Panc1 (cell line): ENCODE data around the gene PLB1. TPM values are rescaled to one million over a fixed set of nuclear protein-coding genes. Genes with fewer than 3 reads are reported as not detected.

Experiments used
- ATAC-seq: fragments of 200-7000 bp; cut with Tn5 transposase; 2 replicates; pipeline ENCODE4 v1.9.1; 2020; ENCODE audit warnings: mild to moderate bottlenecking, moderate library complexity
- BruUV-seq: library from RNA; stranded (reverse); fragments of 400-500 nt; replicated peaks from 2 replicates; lab custom pipeline; 2021; lab: Mats Ljungman, UMichigan
- CTCF ChIA-PET: fragments of 300-600 bp; sonication (Branson Sonifier 250); formaldehyde crosslinking; loops from one replicate; lab custom pipeline; 2022; ENCODE audit warnings: antibody characterized with exemption; lab: Charles Lee
- POLR2A ChIA-PET: fragments of 300-600 bp; sonication (Branson Sonifier 250); formaldehyde crosslinking; loops from one replicate; lab custom pipeline; 2022; ENCODE audit warnings: antibody characterized with exemption; lab: Charles Lee
- DNase-seq: peaks from one replicate; pipeline ENCODE4 v3.0.0-alpha.2; 2010; ENCODE audit warnings: low read depth, low spot score
- H3K27ac ChIP-seq: 2 replicates; pipeline ENCODE4 v1.5.1; 2011; ENCODE audit warnings: mild to moderate bottlenecking, low read length, inconsistent platforms
- H3K27me3 ChIP-seq: fragments of 200-500 bp; sonication (Bioruptor generic); 2 replicates; pipeline ENCODE4 v1.6.0; 2014; ENCODE audit warnings: low read length, inconsistent platforms; ENCODE audit not compliant: control insufficient read depth, insufficient read depth
- H3K36me3 ChIP-seq: fragments of 200-500 bp; sonication (Bioruptor generic); 2 replicates; pipeline ENCODE4 v1.5.1; 2014; ENCODE audit warnings: inconsistent platforms, mild to moderate bottlenecking, low read length, moderate library complexity; ENCODE audit not compliant: control insufficient read depth, insufficient read depth
- H3K4me1 ChIP-seq: 2 replicates; pipeline ENCODE4 v1.5.1; 2011; ENCODE audit warnings: inconsistent platforms, mild to moderate bottlenecking, low read length, moderate library complexity; ENCODE audit not compliant: control insufficient read depth, insufficient read depth
- H3K4me3 ChIP-seq, 2 experiments: 2 replicates each; pipeline ENCODE4 v1.5.1; 2011 to 2012; ENCODE audit warnings: low read depth in 2 of 2, low read length in 2 of 2, mild to moderate bottlenecking in 2 of 2, inconsistent platforms in 1 of 2, moderate library complexity in 1 of 2
- H3K9me3 ChIP-seq: fragments of 200-500 bp; sonication (Bioruptor generic); 2 replicates; pipeline ENCODE4 v1.5.1; 2014; ENCODE audit warnings: low read depth, mild to moderate bottlenecking, inconsistent platforms, low read length, moderate library complexity; ENCODE audit not compliant: control insufficient read depth, insufficient read depth
- CTCF ChIP-seq: fragments of 450-650 bp; IDR thresholded peaks from 2 replicates; pipeline ENCODE4 v1.5.1; 2017; ENCODE audit warnings: mild to moderate bottlenecking
- POLR2AphosphoS5 ChIP-seq: IDR thresholded peaks from 2 replicates; pipeline ENCODE4 v1.6.1; 2012; ENCODE audit warnings: mild to moderate bottlenecking, low read depth, low read length, moderate library complexity
- SIN3A ChIP-seq: IDR thresholded peaks from 2 replicates; pipeline ENCODE4 v1.6.1; 2012; ENCODE audit warnings: low read depth, mild to moderate bottlenecking, low read length, moderate library complexity, borderline replicate concordance; ENCODE audit not compliant: insufficient read depth
- TCF7L2 ChIP-seq: IDR thresholded peaks from 2 replicates; pipeline ENCODE4 v1.6.1; 2011; ENCODE audit warnings: mild to moderate bottlenecking, low read depth, low read length, inconsistent platforms
- in situ Hi-C: cut with HindIII; loops from 2 replicates; pipeline ENCODE4 v1.10.0; 2016; ENCODE audit warnings: low sequenced_read_pairs, low pct_unique_long_range_greater_than_20kb
- intact Hi-C: fragments of 100-400 bp; cut with micrococcal nuclease; formaldehyde crosslinking; loops from one replicate; pipeline ENCODE4 v1.10.0; 2022; ENCODE audit not compliant: unreplicated experiment
- total RNA-seq: library from RNA; stranded (reverse); gene quantifications from one replicate; pipeline ENCODE4 v1.2.1, GENCODE V29; 2021; ENCODE audit not compliant: unreplicated experiment
- TF ChIP-seq, protein P1 (sequence below), 2 experiments: IDR thresholded peaks; 2 replicates each; pipeline ENCODE4 v1.6.1; 2011 to 2012; ENCODE audit warnings: low read depth in 2 of 2, control low read depth in 1 of 2, low read length in 1 of 2, mild to moderate bottlenecking in 1 of 2, moderate library complexity in 1 of 2; ENCODE audit not compliant: insufficient read depth in 1 of 2

The PLB1 gene
- total RNA-seq, 1 experiment from 2014 or later = 0.80 TPM

DNA sequence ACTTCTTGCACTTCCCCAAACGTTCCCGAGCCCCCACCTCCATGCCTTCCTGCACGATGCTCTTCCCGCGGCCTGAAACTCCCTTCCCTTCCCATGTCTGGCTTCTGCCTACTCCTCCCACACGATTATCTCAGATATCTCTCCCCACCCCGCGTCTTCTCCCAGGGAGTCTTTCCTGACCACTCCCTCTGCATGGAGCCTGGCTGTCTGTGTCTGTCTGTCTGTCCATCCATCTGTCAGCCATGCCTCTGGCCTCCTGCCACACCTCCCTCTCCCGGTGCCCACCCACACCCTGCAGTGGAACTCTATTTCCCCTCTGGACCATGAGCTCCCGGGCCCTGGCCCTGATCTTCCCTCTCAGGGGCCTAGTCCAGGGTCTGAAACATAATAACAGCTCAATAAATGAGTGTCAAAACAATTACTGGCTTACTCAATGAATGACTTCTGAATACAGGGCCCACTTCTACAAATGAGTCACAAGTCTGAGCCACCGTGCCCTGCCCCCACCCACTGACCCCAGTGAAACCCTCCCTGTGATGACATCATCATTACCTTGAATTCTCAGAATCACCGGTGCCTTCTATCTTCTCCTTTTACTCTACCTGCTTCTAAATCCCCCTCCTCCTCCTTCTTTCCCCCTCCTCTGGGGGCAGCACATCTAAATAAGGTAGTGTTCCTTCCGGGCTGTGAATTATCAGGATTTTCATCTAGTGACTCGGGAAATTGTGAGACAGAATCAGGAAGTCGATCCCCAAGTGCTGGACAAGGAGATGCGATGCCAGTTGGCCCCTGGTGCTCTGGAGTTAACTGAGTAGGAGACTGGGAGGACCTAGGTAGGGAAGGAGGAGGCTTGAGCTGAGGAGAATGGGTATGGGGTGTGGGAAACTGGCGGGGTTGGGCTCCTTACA is 46.1 kb upstream of the PLB1 start:
- H3K36me3 ChIP-seq = no peaks in the 10 kb centered on the region
- TF ChIP-seq, protein P1, sequence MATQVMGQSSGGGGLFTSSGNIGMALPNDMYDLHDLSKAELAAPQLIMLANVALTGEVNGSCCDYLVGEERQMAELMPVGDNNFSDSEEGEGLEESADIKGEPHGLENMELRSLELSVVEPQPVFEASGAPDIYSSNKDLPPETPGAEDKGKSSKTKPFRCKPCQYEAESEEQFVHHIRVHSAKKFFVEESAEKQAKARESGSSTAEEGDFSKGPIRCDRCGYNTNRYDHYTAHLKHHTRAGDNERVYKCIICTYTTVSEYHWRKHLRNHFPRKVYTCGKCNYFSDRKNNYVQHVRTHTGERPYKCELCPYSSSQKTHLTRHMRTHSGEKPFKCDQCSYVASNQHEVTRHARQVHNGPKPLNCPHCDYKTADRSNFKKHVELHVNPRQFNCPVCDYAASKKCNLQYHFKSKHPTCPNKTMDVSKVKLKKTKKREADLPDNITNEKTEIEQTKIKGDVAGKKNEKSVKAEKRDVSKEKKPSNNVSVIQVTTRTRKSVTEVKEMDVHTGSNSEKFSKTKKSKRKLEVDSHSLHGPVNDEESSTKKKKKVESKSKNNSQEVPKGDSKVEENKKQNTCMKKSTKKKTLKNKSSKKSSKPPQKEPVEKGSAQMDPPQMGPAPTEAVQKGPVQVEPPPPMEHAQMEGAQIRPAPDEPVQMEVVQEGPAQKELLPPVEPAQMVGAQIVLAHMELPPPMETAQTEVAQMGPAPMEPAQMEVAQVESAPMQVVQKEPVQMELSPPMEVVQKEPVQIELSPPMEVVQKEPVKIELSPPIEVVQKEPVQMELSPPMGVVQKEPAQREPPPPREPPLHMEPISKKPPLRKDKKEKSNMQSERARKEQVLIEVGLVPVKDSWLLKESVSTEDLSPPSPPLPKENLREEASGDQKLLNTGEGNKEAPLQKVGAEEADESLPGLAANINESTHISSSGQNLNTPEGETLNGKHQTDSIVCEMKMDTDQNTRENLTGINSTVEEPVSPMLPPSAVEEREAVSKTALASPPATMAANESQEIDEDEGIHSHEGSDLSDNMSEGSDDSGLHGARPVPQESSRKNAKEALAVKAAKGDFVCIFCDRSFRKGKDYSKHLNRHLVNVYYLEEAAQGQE (IDR thresholded peaks at IDR 0.05; ENCODE audit: insufficient read depth in 1 of 2, low read depth in 2 of 2, low read length in 1 of 2) = no peak
- TF ChIP-seq TCF7L2 (no peak), CTCF (no peak)
- DNase-seq (no peak), ATAC-seq (no peak)
- no peak overlapping the region for H3K27ac ChIP-seq
- no peaks in the 10 kb centered on the region for H3K27me3 ChIP-seq
- H3K9me3 ChIP-seq = no peaks in the 10 kb centered on the region
- in situ Hi-C loops (no loop called here), intact Hi-C loops (no loop called here)
- BruUV-seq = no TSS peak
- peaks cover 5% of the 10 kb centered on the region; the same call in 1 of the 2 replicates for H3K4me1 ChIP-seq
- ChIA-PET POLR2A (no interaction called here), CTCF (interaction anchor here (0.5 kb wide), 1 partner anchor 86 kb away, joined by 3 read pairs; no protein-coding TSS in a partner anchor)
- H3K4me3 ChIP-seq = no peak overlapping the region

GRCh38 chr2:28450901-28451565 is 44.8 kb upstream of the PLB1 start:
- Histone ChIP-seq H3K4me1 (no peaks in the 10 kb centered on the region; the same call in 1 of the 2 replicates), H3K36me3 (no peaks in the 10 kb centered on the region), H3K4me3 (no peak overlapping the region), H3K9me3 (no peaks in the 10 kb centered on the region), H3K27me3 (no peaks in the 10 kb centered on the region), H3K27ac (no peak overlapping the region)
- BruUV-seq = no TSS peak
- ATAC-seq (no peak), DNase-seq (no peak)
- ChIA-PET CTCF (no interaction called here), POLR2A (no interaction called here)
- in situ Hi-C loops = no loop called here
- TF ChIP-seq TCF7L2 (no peak), CTCF (no peak), SIN3A (no peak), POLR2AphosphoS5 (no peak)
- TF ChIP-seq, protein P1 (IDR thresholded peaks at IDR 0.05; ENCODE audit: insufficient read depth in 1 of 2, low read depth in 2 of 2, low read length in 1 of 2) = no peak
- intact Hi-C loops = no loop called here
